Activated T-helper 2 cell treated with anti-CD3 and anti-CD28 coated beads, Interferon-gamma antibody, Interleukin-2, Interleukin-4, amounts not matched to agents 10 μg/mL and 5 μg/mL and 100 μg/mL, durations not matched to agents 14 hours and 24 hours and 36 hours (primary cell): ENCODE data around the gene GRIA4. TPM values are rescaled to one million over a fixed set of nuclear protein-coding genes. Genes with fewer than 3 reads are reported as not detected.

Experiments
- DNase-seq: peaks from one replicate; pipeline ENCODE4 v3.0.0; 2021; ENCODE audit warnings: low spot score
- H3K27ac Mint-ChIP-seq: one replicate; pipeline ENCODE4 v1.8.0; 2021; ENCODE audit warnings: mixed read lengths
- H3K27me3 Mint-ChIP-seq: one replicate; pipeline ENCODE4 v1.8.0; 2021; ENCODE audit warnings: low read depth, mixed read lengths
- H3K36me3 Mint-ChIP-seq: one replicate; pipeline ENCODE4 v1.8.0; 2021; ENCODE audit warnings: low read depth, mixed read lengths
- H3K4me1 Mint-ChIP-seq: one replicate; pipeline ENCODE4 v1.8.0; 2021; ENCODE audit warnings: low read depth, mixed read lengths
- H3K4me3 Mint-ChIP-seq: one replicate; pipeline ENCODE4 v1.8.0; 2021; ENCODE audit warnings: low read depth, mild to moderate bottlenecking, moderate library complexity, mixed read lengths
- H3K9me3 Mint-ChIP-seq: one replicate; pipeline ENCODE4 v1.8.0; 2021; ENCODE audit warnings: mixed read lengths
- intact Hi-C: fragments of 100-400 bp; cut with micrococcal nuclease; formaldehyde crosslinking; loops from one replicate; pipeline ENCODE4 v1.15.1; 2023
- total RNA-seq: library from RNA; stranded (reverse); gene quantifications from 2 replicates; pipeline ENCODE4 v1.2.3, GENCODE V29; 2022

GRIA4 gene
- total RNA-seq, 1 donor from 2014 or later: not detected

DNA sequence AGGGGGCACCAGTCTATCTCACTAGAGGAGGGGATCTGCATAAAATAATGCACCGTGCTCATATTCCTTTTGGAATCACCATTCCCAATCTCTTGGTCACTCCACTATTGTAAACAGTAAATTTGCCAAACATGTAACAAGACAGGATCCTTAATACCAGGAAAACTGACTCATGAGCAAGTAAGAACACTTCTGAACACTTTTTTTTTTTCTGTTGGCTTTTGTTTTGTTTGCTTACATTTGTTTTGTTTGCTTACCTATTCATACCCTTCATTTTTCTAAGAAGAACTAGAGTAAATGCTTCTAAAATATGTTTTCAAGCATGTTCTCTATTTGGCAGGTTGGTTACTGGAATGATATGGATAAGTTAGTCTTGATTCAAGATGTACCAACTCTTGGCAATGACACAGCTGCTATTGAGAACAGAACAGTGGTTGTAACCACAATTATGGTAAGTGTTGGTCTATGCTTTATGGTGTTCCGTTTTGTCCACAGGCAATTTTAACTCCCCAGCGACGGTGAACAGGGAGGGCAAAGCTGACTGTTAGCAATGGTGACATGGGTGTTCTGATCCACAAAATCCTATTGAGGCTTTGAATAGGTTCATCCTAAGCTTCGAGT lies 300.3 kb downstream of the GRIA4 start:
- Mint-ChIP-seq H3K4me3 (no peak overlapping the region), H3K4me1 (no peaks in the 10 kb centered on the region), H3K36me3 (no peaks in the 10 kb centered on the region), H3K27me3 (no peaks in the 10 kb centered on the region), H3K9me3 (no peaks in the 10 kb centered on the region), H3K27ac (no peak overlapping the region)
- intact Hi-C loops: no loop called here
- DNase-seq: no peak

DNA sequence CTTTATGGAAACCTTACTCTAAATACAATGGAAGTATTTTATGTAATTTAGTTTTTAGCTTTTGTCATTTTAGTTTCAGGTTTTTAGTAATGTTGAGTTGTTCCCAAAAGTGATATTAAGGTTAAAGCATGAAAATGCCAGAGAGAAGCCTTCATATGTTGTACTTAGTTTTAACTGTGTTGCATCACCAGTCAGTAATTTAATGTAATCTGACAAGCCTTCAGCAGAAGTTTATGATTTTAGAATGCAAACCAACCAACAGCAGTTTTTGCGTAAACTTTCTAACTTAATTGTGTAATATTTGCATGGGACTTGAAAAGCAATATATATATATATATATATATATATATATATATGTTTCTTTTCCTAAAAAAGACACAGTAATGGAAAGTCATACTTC lies 301.6 kb downstream of the GRIA4 start:
- H3K27ac Mint-ChIP-seq: no peak overlapping the region
- H3K27me3 Mint-ChIP-seq: no peaks in the 10 kb centered on the region
- H3K9me3 Mint-ChIP-seq: no peaks in the 10 kb centered on the region
- no peaks in the 10 kb centered on the region for H3K36me3 Mint-ChIP-seq
- intact Hi-C loops: no loop called here
- no peaks in the 10 kb centered on the region for H3K4me1 Mint-ChIP-seq
- no peak for DNase-seq
- H3K4me3 Mint-ChIP-seq: no peak overlapping the region

DNA sequence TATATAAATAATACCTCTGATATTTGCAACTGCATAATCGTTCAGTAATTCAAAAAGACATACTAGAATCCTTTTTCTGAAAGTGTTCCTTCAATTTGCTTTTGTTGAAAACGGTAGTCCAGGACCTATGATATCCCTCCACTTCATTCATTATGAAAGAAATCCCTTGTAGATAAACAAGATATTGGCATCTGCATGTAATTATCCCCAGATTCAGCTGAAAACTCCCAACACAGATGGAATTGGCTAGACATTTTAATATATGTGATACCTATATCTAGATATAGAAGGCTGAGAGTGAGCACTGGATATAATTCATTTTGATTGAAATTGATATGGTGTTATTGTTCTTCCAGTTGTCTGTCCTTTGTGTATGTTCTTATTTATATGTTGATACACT lies 302.8 kb downstream of the GRIA4 start:
- H3K36me3 Mint-ChIP-seq: no peaks in the 10 kb centered on the region
- no peak overlapping the region for H3K27ac Mint-ChIP-seq
- intact Hi-C loops: no loop called here
- no peaks in the 10 kb centered on the region for H3K9me3 Mint-ChIP-seq
- no peak for DNase-seq
- no peak overlapping the region for H3K4me3 Mint-ChIP-seq
- H3K27me3 Mint-ChIP-seq: no peaks in the 10 kb centered on the region
- H3K4me1 Mint-ChIP-seq: no peaks in the 10 kb centered on the region

DNA sequence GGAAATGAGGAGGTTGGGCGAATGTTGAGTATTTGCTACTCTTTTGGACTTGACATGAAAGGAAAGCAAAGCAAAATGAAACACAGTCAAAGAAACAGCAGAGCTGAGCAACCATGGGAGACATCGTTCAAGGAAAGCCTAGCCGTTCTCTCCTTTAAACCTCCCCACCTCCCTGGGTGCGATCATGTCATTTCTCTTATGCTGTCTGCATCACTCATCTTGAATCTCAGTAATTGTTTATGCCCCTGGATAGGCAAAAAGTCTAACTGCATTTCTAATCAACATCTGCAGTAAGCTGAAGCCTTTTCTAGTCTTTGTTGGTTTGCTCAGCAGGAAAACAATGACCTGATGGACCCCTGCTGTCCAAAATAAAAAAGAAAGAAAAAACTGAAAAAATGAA lies 305.1 kb downstream of the GRIA4 start:
- intact Hi-C loops: no loop called here
- Mint-ChIP-seq H3K4me1 (no peaks in the 10 kb centered on the region), H3K9me3 (no peaks in the 10 kb centered on the region), H3K27me3 (no peaks in the 10 kb centered on the region), H3K27ac (no peak overlapping the region), H3K4me3 (no peak overlapping the region), H3K36me3 (no peaks in the 10 kb centered on the region)
- DNase-seq: no peak

DNA sequence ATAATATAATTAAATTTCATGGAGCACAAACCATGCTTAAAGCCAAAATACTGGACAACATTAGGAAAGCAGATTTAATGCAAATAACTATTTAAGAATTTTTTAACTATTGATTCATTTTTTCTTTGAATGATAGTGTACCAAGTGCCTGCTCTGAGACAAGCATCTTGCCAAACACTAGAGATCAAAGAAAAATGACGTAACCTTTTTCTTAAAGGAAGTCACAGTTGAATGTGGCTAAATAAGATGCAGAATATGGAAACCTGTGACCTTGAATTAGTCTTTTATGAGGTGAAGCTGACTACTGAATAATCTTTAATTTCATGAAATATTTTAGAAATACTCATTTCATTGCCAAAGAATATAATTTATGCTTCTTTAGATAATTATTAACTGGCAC lies 308.2 kb downstream of the GRIA4 start:
- no peaks in the 10 kb centered on the region for H3K27me3 Mint-ChIP-seq
- intact Hi-C loops: no loop called here

DNA sequence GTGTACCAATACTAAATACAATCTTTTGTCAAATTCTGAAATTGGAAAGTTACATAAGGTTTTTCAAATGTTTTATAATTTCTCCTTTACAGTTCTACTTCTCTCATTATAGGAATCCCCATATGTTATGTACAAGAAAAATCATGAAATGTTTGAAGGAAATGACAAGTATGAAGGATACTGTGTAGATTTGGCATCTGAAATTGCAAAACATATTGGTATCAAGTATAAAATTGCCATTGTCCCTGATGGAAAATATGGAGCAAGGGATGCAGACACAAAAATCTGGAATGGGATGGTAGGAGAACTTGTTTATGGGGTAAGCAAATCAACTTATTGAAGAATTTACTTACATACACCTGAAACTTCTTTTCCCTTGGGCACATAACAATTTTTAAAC lies 308.7 kb downstream of the GRIA4 start:
- Mint-ChIP-seq H3K27ac (no peak overlapping the region), H3K27me3 (no peaks in the 10 kb centered on the region), H3K9me3 (no peaks in the 10 kb centered on the region), H3K4me3 (no peak overlapping the region), H3K36me3 (no peaks in the 10 kb centered on the region), H3K4me1 (no peaks in the 10 kb centered on the region)
- no peak for DNase-seq
- intact Hi-C loops: no loop called here

More for the DNA sequence above, 308.2 kb downstream of the GRIA4 start:
- no peaks in the 10 kb centered on the region for H3K4me1 Mint-ChIP-seq
- no peaks in the 10 kb centered on the region for H3K9me3 Mint-ChIP-seq
- H3K4me3 Mint-ChIP-seq: no peak overlapping the region
- no peaks in the 10 kb centered on the region for H3K36me3 Mint-ChIP-seq
- no peak for DNase-seq
- H3K27ac Mint-ChIP-seq: no peak overlapping the region

DNA sequence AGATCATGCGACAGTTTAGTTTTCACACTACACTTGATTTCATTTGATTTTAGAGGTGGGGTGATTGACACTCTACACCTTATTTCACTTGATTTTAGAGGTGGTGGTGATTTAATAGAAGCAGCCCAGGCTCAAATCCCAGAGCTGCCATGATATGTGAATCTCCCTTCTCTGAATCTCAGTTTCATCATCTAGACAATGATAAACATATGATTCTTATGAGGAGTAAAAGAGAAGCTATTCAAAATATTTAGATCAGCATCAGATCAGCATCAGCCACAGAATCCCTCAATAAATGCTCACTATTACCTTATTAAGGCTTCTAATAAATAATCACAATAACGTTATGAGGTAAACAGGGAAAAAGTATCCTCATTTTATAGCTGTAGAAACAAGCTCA lies 313.4 kb downstream of the GRIA4 start:
- Mint-ChIP-seq H3K9me3 (no peaks in the 10 kb centered on the region), H3K27ac (no peak overlapping the region), H3K27me3 (no peaks in the 10 kb centered on the region), H3K4me3 (no peak overlapping the region), H3K4me1 (no peaks in the 10 kb centered on the region), H3K36me3 (no peaks in the 10 kb centered on the region)
- no peak for DNase-seq
- intact Hi-C loops: no loop called here

DNA sequence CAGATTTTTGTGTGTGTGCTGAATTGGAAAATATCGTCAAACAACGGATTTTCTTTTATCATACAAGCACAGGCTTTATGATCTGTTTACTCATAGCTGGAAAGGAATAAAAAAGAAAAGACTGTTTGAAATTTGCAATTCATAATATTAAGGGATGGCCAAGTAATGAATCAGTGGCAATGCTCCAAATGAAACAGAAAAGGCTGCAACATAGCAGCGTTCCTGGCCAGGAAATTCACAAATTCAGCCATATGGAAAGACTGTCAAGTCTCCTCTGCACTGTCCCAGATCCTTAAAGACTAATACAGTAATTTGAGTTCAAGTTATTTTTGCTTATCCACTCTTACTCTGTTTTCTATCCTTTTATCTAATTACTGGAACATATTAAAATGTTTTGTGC lies 313.9 kb downstream of the GRIA4 start:
- Mint-ChIP-seq H3K4me3 (no peak overlapping the region), H3K36me3 (no peaks in the 10 kb centered on the region), H3K27me3 (no peaks in the 10 kb centered on the region), H3K9me3 (no peaks in the 10 kb centered on the region), H3K4me1 (no peaks in the 10 kb centered on the region), H3K27ac (no peak overlapping the region)
- intact Hi-C loops: no loop called here
- no peak for DNase-seq

DNA sequence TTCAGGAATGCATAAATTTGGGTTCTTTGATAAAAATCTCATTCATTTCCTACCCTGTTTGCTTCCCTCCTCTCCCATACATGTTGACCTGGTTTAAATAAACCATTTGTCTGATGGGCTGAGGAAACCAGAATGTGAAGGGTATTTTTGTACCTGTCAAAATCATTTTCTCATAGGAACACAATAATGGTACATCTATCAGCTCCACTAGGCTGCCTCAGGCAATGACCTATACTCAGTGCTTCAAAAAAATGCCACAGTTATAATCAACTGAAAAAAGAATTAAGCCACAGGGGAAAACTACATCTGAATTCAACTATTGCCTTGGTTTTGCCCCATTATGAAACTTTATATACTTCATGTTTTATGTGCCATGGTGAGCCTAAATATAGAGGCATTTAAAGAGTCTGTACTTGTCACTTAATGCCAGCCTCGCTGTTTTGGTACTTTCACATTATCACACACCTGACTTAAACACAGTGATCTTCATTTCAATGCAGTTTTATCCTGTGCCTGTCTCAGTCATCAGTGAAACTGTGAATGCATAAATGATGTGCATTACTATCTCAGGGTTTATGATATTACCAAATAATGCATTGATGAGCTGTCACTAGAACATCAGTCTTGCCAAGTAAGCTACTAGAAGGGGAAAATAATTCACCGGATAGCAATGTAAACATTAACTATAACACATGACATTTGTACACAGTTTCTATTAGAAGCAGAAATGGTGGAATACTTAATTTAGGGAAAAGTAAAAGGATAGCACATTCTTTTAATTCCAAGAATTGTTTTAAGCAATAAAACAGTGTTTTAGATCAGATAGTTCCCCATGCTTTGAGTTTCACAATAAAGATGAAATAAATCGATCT lies 319.4 kb downstream of the GRIA4 start:
- intact Hi-C loops: no loop called here
- no peaks in the 10 kb centered on the region for H3K36me3 Mint-ChIP-seq
- no peaks in the 10 kb centered on the region for H3K4me1 Mint-ChIP-seq
- no peak overlapping the region for H3K27ac Mint-ChIP-seq
- DNase-seq: no peak
- no peaks in the 10 kb centered on the region for H3K9me3 Mint-ChIP-seq
- H3K4me3 Mint-ChIP-seq: no peak overlapping the region
- H3K27me3 Mint-ChIP-seq: no peaks in the 10 kb centered on the region

DNA sequence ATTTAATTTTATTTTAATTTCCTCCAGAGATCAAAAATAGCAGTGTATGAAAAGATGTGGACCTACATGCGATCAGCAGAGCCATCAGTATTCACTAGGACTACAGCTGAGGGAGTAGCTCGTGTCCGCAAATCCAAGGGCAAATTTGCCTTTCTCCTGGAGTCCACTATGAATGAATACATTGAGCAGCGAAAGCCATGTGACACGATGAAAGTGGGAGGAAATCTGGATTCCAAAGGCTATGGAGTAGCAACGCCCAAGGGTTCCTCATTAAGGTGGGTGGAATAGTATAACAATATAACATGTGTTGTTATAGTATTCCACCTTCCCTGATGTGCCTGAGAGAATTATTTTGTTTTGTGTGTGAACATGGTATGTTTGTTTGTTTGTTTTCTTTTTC lies 323.8 kb downstream of the GRIA4 start:
- Mint-ChIP-seq H3K36me3 (no peaks in the 10 kb centered on the region), H3K4me3 (no peak overlapping the region), H3K27ac (no peak overlapping the region), H3K9me3 (no peaks in the 10 kb centered on the region), H3K27me3 (no peaks in the 10 kb centered on the region), H3K4me1 (no peaks in the 10 kb centered on the region)
- intact Hi-C loops: no loop called here
- no peak for DNase-seq

DNA sequence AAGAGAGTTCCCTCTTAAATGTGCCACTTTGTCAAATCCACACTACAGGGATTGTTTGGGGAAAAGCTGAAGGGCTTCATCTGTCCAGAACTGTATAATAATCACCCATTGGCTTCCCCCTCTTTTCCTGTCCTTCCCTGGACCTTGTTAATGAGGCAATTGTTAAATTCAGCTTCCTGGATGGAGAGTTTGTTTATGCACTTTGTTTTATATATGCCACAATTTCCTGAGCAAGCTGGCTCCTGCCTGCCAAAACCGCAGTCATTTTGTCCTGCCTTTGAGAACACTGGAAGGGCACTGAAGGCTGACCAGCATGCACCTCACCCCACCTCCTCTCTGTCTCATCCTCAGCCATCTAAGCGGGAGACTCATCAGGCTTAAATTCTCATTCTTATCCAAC lies 325.9 kb downstream of the GRIA4 start:
- no peaks in the 10 kb centered on the region for H3K36me3 Mint-ChIP-seq
- intact Hi-C loops: no loop called here
- H3K27me3 Mint-ChIP-seq: no peaks in the 10 kb centered on the region
- no peak for DNase-seq
- no peak overlapping the region for H3K27ac Mint-ChIP-seq
- no peak overlapping the region for H3K4me3 Mint-ChIP-seq
- H3K9me3 Mint-ChIP-seq: no peaks in the 10 kb centered on the region
- H3K4me1 Mint-ChIP-seq: no peaks in the 10 kb centered on the region

DNA sequence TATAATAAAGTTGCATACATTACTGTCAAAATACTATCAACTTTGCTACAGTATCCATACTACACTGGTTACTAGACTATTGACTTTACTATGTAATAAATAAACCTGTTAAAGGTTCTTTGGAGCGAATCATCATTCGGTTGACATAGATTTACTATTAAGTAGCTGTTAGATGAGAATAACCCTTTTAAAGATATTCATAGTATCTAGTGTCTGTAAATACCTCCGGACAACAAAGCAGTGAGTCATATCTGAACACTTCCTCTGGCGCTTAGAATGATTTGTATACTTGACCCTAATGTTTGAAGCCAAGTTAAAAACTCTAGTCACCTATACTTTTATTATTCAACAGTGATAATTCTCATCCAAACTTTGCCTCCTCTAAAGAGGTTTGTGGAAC lies 327.5 kb downstream of the GRIA4 start:
- H3K9me3 Mint-ChIP-seq: no peaks in the 10 kb centered on the region
- no peak for DNase-seq
- H3K4me1 Mint-ChIP-seq: no peaks in the 10 kb centered on the region
- intact Hi-C loops: no loop called here
- H3K27ac Mint-ChIP-seq: no peak overlapping the region
- H3K36me3 Mint-ChIP-seq: no peaks in the 10 kb centered on the region
- no peaks in the 10 kb centered on the region for H3K27me3 Mint-ChIP-seq
- H3K4me3 Mint-ChIP-seq: no peak overlapping the region

DNA sequence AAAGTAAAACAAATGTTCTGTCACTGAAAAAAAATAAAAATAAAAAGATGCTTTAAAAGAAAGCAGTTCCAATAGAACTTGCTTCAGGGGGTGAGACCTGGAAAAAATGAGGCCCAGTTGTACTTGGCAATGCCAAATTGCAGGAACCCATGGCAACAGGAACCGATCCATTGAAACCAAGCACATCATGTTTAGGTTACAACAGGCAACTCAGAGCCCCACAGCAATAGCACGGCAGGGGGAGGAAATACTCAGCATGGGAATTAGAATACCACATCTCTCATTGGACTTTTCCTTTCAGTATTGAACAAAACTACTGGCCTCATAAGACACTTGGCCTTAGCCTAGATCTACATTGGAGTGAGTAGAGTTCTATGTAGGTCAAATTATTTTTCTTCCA lies 327.9 kb downstream of the GRIA4 start:
- intact Hi-C loops: no loop called here
- Mint-ChIP-seq H3K27ac (no peak overlapping the region), H3K4me1 (no peaks in the 10 kb centered on the region), H3K36me3 (no peaks in the 10 kb centered on the region), H3K9me3 (no peaks in the 10 kb centered on the region), H3K4me3 (no peak overlapping the region), H3K27me3 (no peaks in the 10 kb centered on the region)
- no peak for DNase-seq
